Measurements from ENCODE around the gene NPPA. TPM values are rescaled to one million over a fixed set of nuclear protein-coding genes. Genes with fewer than 3 reads are reported as not detected.

Gene NPPA
- total and polyA plus RNA-seq, 10 of the 15 experiments (the other 5 are each of a cell fraction or from before 2014, with no cell fraction given) = 0.31 to 0.39 TPM; not detected in 8

- TF ChIP-seq NR2C2 (IDR thresholded peaks at IDR 0.05; ENCODE audit: borderline replicate concordance, control insufficient read depth, insufficient read length, low read depth) (no peak), GABPA (IDR thresholded peaks at IDR 0.05; ENCODE audit: low read depth) (no peak), RCOR1 (conservative IDR thresholded peaks at IDR 0.05; ENCODE audit: low read depth, low read length) (no peak)
These were observed 48.5 kb downstream of the NPPA start (continued) for GRCh38 chr1:11799099-11799498.

- no peak for TF ChIP-seq RELB (IDR thresholded peaks at IDR 0.05; ENCODE audit: low read depth)
- TF ChIP-seq NFIC (IDR thresholded peaks at IDR 0.05; ENCODE audit: low read depth, low read length) = no peak
- TF ChIP-seq SMAD5 (IDR thresholded peaks at IDR 0.05; ENCODE audit: low read depth) = no peak
- no peak for TF ChIP-seq YY1 (IDR thresholded peaks at IDR 0.05; ENCODE audit: low read depth, low read length)
- TF ChIP-seq ELK1 (IDR thresholded peaks at IDR 0.05; ENCODE audit: low read depth, low read length) = no peak
- TF ChIP-seq CTCF (IDR thresholded peaks at IDR 0.05 in 2 of 3, conservative IDR thresholded peaks at IDR 0.05 in 1 of 3; ENCODE audit: control insufficient read depth in 2 of 3, extremely low read depth in 1 of 3, insufficient read depth in 1 of 3, low read depth in 3 of 3, low read length in 3 of 3) = no peak
- TF ChIP-seq GATAD2B (conservative IDR thresholded peaks at IDR 0.05; ENCODE audit: low read depth) = no peak
- TF ChIP-seq MLLT1 (IDR thresholded peaks at IDR 0.05) = no peak
- TF ChIP-seq SUZ12 (IDR thresholded peaks at IDR 0.05; ENCODE audit: unreplicated experiment) = no peak
- ChIA-PET SMC1A (ENCODE audit: uncharacterized antibody, unreplicated experiment) (interaction anchor here (1.1 to 1.4 kb wide), 2 partner anchors 12 to 60 kb away, joined by 3 read pairs; no protein-coding TSS in a partner anchor), CTCF (interaction anchor here (1.4 to 3.5 kb wide), 2 partner anchors 9 to 11 kb away, joined by 3 to 24 read pairs; partner anchors contain the start of gene CLCN6), POLR2A (interaction anchor here (0.9 kb wide), 1 partner anchor 9 kb away, joined by 4 read pairs; the partner anchor contains the start of gene CLCN6), RAD21 (ENCODE audit: unreplicated experiment) (interaction anchor here (0.6 kb wide), 1 partner anchor 42 kb away, joined by 3 read pairs; no protein-coding TSS in a partner anchor)
- Histone ChIP-seq H3K4me1 (ENCODE audit: control insufficient read depth, insufficient read depth, low read length) (no peaks in the 10 kb centered on the region; the same call in 1 of the 2 replicates), H3K36me3 (ENCODE audit: control insufficient read depth in 2 of 2, insufficient read depth in 2 of 2, low read length in 1 of 2) (peaks cover 0 to 5% of the 10 kb centered on the region in 2 experiments; a peak in 3 of 4 replicates), H4K20me1 (ENCODE audit: control insufficient read depth, insufficient read depth) (no peaks in the 10 kb centered on the region), H3K9me3 (replicated peaks; ENCODE audit: control insufficient read depth, insufficient read depth, low read length) (no peaks in the 10 kb centered on the region), H3K9ac (ENCODE audit: control insufficient read depth, insufficient read depth, low read length) (no peak overlapping the region), H3K4me2 (ENCODE audit: control insufficient read depth, insufficient read depth) (no peak overlapping the region), H3K27me3 (replicated peaks in 1 of 2; ENCODE audit: control insufficient read depth in 2 of 2, insufficient read depth in 2 of 2, low read length in 1 of 2) (no peaks in the 10 kb centered on the region), H2AFZ (ENCODE audit: control insufficient read depth, low read depth, low read length) (no peak overlapping the region), H3K79me2 (ENCODE audit: control insufficient read depth, insufficient read depth, low read length) (no peaks in the 10 kb centered on the region), H3K27ac (ENCODE audit: control insufficient read depth, insufficient read depth) (no peak overlapping the region), H3K4me3 (no peak overlapping the region)
- intact Hi-C loops (cut with micrococcal nuclease; ENCODE audit: unreplicated experiment) = no loop called here
- FAIRE-seq = no peak
- DNase-seq (ENCODE audit: low read depth, low spot score) = no peak
- ATAC-seq = no peak
- no TSS peak for BruUV-seq (replicated peaks)
- in situ Hi-C loops (cut with MboI) = no loop called here
- WGBS (ENCODE audit: insufficient coverage, insufficient replicate concordance, low lambda C conversion rate, missing lambda C conversion rate) = 72% methylated on average over 6 of the region's 6 CpGs
These were observed 49.9 kb downstream of the NPPA start for GRCh38 chr1:11797525-11798216.

All from GM12878 (cell line).